Progenitor cell of endocrine pancreas (in vitro differentiated cells): Measurements from ENCODE around the gene PLIN5. TPM values are rescaled to one million over a fixed set of nuclear protein-coding genes. Genes with fewer than 3 reads are reported as not detected.

ENCODE experiments used
- DNase-seq: peaks from one replicate; pipeline ENCODE4 v3.0.0; 2021; ENCODE audit warnings: low spot score; ENCODE audit not compliant: unreplicated experiment
- H3K27ac Mint-ChIP-seq: 2 replicates; pipeline ENCODE4 v1.8.0; 2021; ENCODE audit warnings: mild to moderate bottlenecking, moderate library complexity, mixed read lengths
- H3K27me3 Mint-ChIP-seq: 2 replicates; pipeline ENCODE4 v1.8.0; 2021; ENCODE audit warnings: mixed read lengths
- H3K36me3 Mint-ChIP-seq: 2 replicates; pipeline ENCODE4 v1.8.0; 2022; ENCODE audit warnings: mixed read lengths; ENCODE audit not compliant: insufficient read depth
- H3K4me1 Mint-ChIP-seq: 2 replicates; pipeline ENCODE4 v1.8.0; 2021; ENCODE audit warnings: low read depth, mixed read lengths
- H3K4me3 Mint-ChIP-seq: 2 replicates; pipeline ENCODE4 v1.8.0; 2021; ENCODE audit warnings: low read depth, mild to moderate bottlenecking, moderate library complexity, mixed read lengths
- H3K9me3 Mint-ChIP-seq: 2 replicates; pipeline ENCODE4 v1.8.0; 2021; ENCODE audit warnings: low read depth, mixed read lengths
- total RNA-seq: library from RNA; stranded (reverse); gene quantifications from 2 replicates; pipeline ENCODE4 v1.2.1, GENCODE V29; 2021
- TF ChIP-seq, protein P1 (sequence below): fragments of 200-600 bp; sonication (generic); IDR thresholded peaks from one replicate; pipeline ENCODE4 v1.5.0; 2021; ENCODE audit warnings: antibody characterized with exemption, mild to moderate bottlenecking; ENCODE audit not compliant: unreplicated experiment

Gene PLIN5
- total RNA-seq, 1 donor from 2014 or later, result 8.1 TPM

DNA sequence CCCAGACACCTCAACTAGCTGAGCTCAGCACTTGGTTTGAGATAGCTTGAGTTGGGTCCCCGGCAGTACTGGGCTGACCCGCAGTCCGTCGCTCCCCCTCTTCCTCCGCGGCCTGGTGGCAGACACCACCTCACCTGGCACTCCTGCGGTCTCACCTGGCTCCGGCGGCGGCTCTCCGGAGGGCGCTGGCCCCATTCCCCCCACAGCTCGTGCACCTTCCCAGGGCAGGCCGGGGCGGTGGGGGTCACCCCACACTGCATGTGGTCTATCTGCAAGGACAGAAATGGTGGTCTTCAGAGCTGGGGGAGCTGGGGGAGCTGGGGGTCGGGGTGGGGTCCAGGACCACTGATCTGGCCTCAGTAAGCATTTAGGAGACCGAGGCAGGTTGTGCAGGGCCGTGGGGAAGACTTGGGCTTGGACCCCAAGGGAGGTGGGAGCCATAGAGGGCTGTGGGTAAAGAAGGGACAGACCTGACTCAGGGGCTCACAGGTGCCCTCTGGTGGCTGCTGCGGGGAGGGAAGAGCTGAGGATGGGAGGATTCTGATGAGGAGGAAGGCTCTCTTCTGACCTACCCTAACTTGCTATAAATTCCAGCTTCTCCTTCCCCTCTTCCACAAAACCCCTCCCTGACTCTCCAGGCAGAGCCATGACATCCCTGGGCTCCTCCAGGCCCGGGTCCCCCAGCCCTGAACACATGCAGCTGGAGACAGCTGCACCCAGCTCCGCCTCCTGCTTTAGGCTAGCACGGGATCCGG, 10.0 kb downstream of the PLIN5 start:
- DNase-seq, result peak; percentile 51
- Mint-ChIP-seq H3K36me3 (no peaks in the 10 kb centered on the region), H3K9me3 (no peaks in the 10 kb centered on the region), H3K4me1 (no peaks in the 10 kb centered on the region), H3K27ac (no peak overlapping the region), H3K27me3 (peaks cover 9% of the 10 kb centered on the region), H3K4me3 (no peak overlapping the region)
- TF ChIP-seq, protein P1, sequence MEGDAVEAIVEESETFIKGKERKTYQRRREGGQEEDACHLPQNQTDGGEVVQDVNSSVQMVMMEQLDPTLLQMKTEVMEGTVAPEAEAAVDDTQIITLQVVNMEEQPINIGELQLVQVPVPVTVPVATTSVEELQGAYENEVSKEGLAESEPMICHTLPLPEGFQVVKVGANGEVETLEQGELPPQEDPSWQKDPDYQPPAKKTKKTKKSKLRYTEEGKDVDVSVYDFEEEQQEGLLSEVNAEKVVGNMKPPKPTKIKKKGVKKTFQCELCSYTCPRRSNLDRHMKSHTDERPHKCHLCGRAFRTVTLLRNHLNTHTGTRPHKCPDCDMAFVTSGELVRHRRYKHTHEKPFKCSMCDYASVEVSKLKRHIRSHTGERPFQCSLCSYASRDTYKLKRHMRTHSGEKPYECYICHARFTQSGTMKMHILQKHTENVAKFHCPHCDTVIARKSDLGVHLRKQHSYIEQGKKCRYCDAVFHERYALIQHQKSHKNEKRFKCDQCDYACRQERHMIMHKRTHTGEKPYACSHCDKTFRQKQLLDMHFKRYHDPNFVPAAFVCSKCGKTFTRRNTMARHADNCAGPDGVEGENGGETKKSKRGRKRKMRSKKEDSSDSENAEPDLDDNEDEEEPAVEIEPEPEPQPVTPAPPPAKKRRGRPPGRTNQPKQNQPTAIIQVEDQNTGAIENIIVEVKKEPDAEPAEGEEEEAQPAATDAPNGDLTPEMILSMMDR, result peak; percentile 71

DNA sequence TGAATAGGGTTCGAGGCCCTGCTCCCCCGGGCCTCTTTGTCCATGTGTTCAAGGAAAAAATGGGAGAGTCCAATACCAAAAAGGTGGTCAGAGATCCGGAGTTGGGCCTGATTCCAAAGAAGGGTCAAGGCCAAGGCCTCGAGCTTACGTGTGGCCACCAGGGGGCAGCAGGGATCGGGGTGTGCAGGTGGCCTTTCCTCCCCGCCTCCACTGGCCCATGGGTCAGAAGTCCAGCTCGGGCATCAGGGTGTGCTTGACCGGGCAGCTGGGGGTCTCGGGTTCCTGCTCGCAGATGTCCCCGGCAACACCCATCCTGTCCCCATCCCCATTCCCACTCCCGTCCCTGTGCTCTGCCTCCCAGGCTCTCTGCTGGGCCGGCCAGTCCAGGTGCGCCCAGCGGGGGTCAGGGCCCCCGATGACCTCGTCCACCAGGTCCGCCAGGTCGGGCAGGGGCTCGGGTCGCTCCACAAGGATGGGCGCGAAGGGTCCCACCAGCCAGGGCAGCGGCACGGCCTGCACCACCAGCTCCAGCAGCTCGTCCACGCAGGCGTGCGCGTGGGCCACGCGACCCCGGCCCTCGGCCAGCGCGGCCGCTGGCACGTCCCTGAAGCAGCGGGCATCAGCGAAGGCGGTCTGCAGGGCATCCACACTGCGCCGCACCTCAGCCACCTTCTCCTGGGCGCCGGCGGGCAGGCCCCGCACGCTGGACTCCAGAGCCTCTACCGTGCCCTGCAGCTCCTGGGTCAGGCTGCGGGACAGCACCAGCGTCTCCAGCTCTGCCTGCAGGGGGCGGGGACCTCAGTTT, 11.5 kb downstream of the PLIN5 start:
- Mint-ChIP-seq H3K9me3 (no peaks in the 10 kb centered on the region), H3K27ac (no peak overlapping the region)
- peak; percentile 39 for DNase-seq

DNA sequence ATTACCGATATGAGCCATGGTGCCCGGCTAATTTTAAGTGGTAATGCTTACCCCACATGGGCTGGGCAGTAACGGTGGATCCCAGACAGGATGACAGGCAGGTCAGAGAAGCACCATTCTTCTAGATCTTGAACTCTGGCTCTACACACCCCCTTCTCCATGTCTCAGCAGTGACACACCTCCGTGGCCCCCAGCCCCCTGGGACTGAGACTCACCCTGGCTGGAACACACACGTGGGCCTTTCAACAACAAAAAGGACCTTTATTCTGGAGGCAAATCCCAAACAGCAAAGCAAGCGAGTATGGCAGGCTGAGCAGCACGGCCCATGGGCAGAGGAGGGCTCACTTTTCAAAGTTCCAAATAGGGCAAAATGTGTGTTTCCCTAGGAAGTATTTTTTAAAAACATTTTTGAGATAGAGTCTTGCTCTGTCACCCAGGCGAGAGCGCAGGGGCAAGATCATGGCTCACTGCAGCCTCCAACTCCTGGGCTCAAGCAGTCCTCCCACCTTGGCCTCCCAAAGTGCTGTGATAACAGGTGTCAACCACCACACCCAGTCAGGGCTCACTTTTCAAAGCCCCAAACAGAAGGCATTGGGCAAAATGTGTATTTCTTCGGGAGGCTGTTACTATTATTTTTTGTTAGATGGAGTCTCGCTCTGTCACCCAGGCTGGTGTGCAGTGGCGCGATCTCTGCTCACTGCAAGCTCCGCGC, 12.6 kb downstream of the PLIN5 start:
- no peak overlapping the region for H3K27ac Mint-ChIP-seq
- no peaks in the 10 kb centered on the region for H3K9me3 Mint-ChIP-seq
- H3K27me3 Mint-ChIP-seq, result peaks cover 15% of the 10 kb centered on the region
- no peaks in the 10 kb centered on the region for H3K4me1 Mint-ChIP-seq
- no peak for DNase-seq
- no peaks in the 10 kb centered on the region for H3K36me3 Mint-ChIP-seq
- H3K4me3 Mint-ChIP-seq, result no peak overlapping the region
- TF ChIP-seq, protein P1, result no peak

More for the DNA sequence above, 11.5 kb downstream of the PLIN5 start:
- Mint-ChIP-seq H3K4me3 (no peak overlapping the region), H3K4me1 (no peaks in the 10 kb centered on the region), H3K36me3 (no peaks in the 10 kb centered on the region), H3K27me3 (peaks cover 15% of the 10 kb centered on the region)
- TF ChIP-seq, protein P1, result peak; percentile 68

DNA sequence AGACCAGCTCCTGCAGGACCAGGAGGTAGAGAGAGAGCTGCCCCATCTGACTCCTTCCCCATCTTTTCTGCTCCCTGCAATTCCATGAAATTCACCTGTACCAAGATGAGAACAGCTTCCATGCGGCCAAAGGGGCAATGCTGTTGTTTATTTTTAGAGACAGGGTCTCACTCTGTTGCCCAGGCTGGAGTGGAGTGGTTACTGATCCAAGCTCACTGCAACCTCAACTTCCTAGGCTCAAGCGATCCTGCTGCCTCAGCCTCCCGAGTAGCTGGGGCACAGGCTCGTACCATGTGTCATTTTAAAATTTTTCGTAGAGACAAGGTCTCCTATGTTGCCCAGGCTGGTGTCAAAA, 13.2 kb downstream of the PLIN5 start:
- no peak for DNase-seq
- TF ChIP-seq, protein P1, result no peak
- no peaks in the 10 kb centered on the region for H3K4me1 Mint-ChIP-seq
- no peaks in the 10 kb centered on the region for H3K9me3 Mint-ChIP-seq
- H3K4me3 Mint-ChIP-seq, result no peak overlapping the region
- H3K36me3 Mint-ChIP-seq, result no peaks in the 10 kb centered on the region
- H3K27ac Mint-ChIP-seq, result no peak overlapping the region
- peaks cover 15% of the 10 kb centered on the region for H3K27me3 Mint-ChIP-seq
